ENCODE data around the gene RADX. TPM values are rescaled to one million over a fixed set of nuclear protein-coding genes. Genes with fewer than 3 reads are reported as not detected.

The RADX gene
- total RNA-seq, 1 donor, result 7.5 TPM

DNA sequence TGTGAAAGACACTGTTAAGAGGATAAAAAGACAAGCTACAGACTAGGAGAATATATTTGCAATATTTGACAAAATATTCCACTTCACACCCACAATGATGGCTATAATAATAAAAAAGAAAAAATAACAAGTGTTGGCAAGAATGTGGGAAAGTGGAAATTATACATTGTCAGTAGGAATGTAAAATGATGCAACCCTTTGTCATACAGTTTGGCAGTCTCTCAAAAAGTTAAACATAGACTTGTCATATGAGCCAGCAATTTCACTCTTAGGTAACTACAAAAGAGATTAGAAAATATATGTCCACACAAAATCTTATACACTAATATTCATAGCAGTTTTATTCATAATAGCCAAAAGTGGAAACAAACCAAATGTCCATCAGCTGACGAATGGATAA, 5.2 kb upstream of the RADX start:
- TF ChIP-seq, protein P1, sequence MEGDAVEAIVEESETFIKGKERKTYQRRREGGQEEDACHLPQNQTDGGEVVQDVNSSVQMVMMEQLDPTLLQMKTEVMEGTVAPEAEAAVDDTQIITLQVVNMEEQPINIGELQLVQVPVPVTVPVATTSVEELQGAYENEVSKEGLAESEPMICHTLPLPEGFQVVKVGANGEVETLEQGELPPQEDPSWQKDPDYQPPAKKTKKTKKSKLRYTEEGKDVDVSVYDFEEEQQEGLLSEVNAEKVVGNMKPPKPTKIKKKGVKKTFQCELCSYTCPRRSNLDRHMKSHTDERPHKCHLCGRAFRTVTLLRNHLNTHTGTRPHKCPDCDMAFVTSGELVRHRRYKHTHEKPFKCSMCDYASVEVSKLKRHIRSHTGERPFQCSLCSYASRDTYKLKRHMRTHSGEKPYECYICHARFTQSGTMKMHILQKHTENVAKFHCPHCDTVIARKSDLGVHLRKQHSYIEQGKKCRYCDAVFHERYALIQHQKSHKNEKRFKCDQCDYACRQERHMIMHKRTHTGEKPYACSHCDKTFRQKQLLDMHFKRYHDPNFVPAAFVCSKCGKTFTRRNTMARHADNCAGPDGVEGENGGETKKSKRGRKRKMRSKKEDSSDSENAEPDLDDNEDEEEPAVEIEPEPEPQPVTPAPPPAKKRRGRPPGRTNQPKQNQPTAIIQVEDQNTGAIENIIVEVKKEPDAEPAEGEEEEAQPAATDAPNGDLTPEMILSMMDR (IDR thresholded peaks at IDR 0.05; ENCODE audit: insufficient read depth, low read length), result no peak
- peak; percentile 44 for DNase-seq (ENCODE audit: low read depth)
- H3K4me3 ChIP-seq (ENCODE audit: low read depth, low read length), result no peak overlapping the region

DNA sequence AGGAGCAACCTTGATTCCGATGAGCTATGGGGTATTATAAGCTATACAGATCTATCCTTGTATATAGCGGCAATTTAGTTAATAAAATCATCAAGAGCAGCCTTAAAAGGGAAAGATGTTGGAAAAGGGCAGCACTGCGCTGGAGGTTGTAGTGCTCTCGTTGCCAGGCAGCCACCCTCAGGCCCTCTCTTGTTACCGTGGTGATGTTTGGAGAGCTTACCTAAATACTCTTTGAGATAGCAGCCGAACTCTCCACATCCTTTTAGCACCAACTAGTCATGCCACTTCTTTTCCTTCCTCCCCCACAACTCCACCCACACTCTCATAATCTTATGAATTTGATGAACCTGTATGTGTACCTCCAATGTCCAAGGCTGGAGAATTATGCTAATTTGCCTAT, 3.8 kb upstream of the RADX start:
- TF ChIP-seq, protein P1 (IDR thresholded peaks at IDR 0.05; ENCODE audit: insufficient read depth, low read length), result no peak
- DNase-seq (ENCODE audit: low read depth), result no peak
- H3K4me3 ChIP-seq (ENCODE audit: low read depth, low read length), result no peak overlapping the region

DNA sequence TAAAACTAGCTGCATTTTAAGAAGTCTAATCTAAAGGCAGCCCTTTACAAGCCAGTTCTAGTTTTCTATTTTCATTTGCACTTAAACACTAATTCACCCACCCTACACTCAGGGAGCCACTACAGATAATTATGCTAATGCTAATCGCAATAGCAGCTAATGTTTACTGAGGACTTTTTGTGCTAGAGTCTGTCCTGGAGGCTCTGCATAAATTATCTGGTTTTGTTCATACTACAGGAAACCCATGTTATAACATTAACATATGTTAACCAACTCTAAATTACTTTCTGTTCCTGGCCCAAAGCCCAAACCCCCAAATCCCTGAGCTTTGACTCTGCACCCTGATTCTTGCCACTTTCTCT, 480 bp upstream of the RADX start:
- DNase-seq (ENCODE audit: low read depth), result no peak

DNA sequence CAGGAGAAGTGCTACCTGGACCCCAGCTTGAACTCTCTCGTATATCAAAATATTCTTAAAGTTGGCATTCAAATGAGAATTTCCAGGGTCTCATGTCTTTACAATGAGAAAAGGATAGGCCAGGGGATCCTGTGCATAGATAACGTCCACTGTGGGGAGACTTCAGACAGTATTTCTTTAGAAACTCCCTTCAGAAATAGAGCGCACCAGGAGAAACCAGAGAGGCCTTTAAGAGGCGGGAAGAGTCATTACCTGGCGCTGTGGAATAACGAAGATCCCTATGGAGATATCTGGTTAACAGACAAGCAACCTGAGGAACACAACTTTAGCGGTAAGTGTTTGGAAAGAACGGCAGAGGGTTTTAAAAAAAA, 600 bp downstream of the RADX start:
- H3K4me3 ChIP-seq (ENCODE audit: low read depth, low read length), result peak overlapping the region; percentile 69
- TF ChIP-seq, protein P1 (IDR thresholded peaks at IDR 0.05; ENCODE audit: insufficient read depth, low read length), result no peak
- DNase-seq (ENCODE audit: low read depth), result no peak

More for the DNA sequence above, 480 bp upstream of the RADX start:
- peak overlapping the region; percentile 69 for H3K4me3 ChIP-seq (ENCODE audit: low read depth, low read length)
- TF ChIP-seq, protein P1 (IDR thresholded peaks at IDR 0.05; ENCODE audit: insufficient read depth, low read length), result no peak

DNA sequence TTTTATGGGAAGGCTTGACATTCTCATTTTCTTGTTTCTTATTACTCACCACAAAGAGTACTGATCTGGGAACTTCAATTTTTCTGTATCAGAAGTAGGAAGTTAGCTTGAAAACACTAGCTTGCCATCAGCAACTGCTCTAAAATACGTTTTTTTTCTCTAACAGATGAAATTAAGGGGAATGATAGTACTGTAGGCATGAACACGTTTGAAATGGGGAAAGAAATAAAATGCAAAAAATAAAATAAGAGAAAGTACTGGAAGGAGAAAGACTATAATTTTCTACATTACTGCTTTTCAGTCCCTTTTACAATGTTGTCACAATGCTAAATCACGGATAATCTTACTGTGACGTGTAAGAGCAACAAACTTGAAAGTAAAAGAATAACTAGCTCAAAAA, 1.5 kb downstream of the RADX start:
- TF ChIP-seq, protein P1 (IDR thresholded peaks at IDR 0.05; ENCODE audit: insufficient read depth, low read length), result no peak
- DNase-seq (ENCODE audit: low read depth), result no peak
- peak overlapping the region; percentile 69 for H3K4me3 ChIP-seq (ENCODE audit: low read depth, low read length)

DNA sequence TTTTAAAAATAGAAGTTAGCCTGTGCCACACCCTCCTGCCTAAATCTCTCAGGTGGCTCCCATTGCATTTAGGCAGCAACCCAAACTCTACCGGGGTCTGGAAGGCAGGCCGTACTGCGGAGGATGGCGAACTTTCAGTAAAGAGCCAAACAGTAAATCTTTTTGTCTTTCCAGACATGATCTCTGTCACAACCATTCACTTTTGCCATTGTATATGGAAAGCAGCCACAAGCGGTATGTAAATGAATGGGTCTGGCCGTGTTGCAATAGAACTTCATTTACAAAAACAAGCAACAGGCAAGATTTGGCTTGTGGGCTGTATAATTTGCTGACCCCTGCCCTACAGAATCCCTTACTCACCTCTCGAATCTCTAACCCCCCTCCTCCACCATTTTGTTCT, 3.3 kb downstream of the RADX start:
- no peak overlapping the region for H3K4me3 ChIP-seq (ENCODE audit: low read depth, low read length)
- no peak for DNase-seq (ENCODE audit: low read depth)
- TF ChIP-seq, protein P1 (IDR thresholded peaks at IDR 0.05; ENCODE audit: insufficient read depth, low read length), result no peak

DNA sequence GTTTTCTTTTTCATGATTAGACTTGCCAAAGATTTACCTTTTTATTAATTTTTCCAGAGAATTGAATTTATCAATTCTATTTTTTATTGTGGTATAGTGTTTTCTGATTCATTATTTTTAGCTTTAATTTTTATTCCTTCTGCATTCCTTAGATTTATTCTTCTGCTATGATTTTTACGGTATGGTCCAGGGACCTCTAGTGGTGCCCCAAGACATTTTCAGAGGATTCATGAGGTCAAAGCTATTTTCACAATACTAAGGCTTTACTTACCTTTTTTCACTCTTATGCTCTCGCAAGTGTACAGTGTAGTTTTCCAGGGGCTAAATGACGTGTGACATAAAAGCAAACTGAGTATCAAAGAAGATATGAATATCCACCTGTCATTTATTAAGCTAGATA, 8.0 kb downstream of the RADX start:
- TF ChIP-seq, protein P1 (IDR thresholded peaks at IDR 0.05; ENCODE audit: insufficient read depth, low read length), result peak; percentile 57
- H3K4me3 ChIP-seq (ENCODE audit: low read depth, low read length), result no peak overlapping the region
- peak; percentile 43 for DNase-seq (ENCODE audit: low read depth)

All from fibroblast of the aortic adventitia (primary cell).